Thymus (tissue), 11 donors: ENCODE measurements around the gene GALR2. TPM values are rescaled to one million over a fixed set of nuclear protein-coding genes. Genes with fewer than 3 reads are reported as not detected.
"Not testable (repeated sequence)": the region's sequence is repeated elsewhere in the genome, so short reads cannot be mapped to it uniquely, and the experiment has no call there.

Experiments
- DNase-seq, 9 donors: peaks; one replicate each; pipeline ENCODE4 v3.0.0-alpha.2; 2013; ENCODE audit warnings: low spot score in 9 of 9, low read depth in 6 of 9, missing footprints in 1 of 9
- H3K27ac ChIP-seq, 2 donors: one replicate each; pipeline ENCODE4 v1.5.1; 2013; ENCODE audit warnings: control low read depth in 1 of 2, low read depth in 1 of 2, low read length in 1 of 2, mild to moderate bottlenecking in 1 of 2, moderate library complexity in 1 of 2
- H3K27me3 ChIP-seq, 2 donors: one replicate each; pipeline ENCODE4 v1.5.1; 2013; ENCODE audit warnings: low read length in 1 of 2; ENCODE audit not compliant: control insufficient read depth in 2 of 2, insufficient read depth in 1 of 2
- H3K36me3 ChIP-seq, 2 donors: one replicate each; pipeline ENCODE4 v1.5.1; 2013; ENCODE audit warnings: low read length in 1 of 2, mild to moderate bottlenecking in 1 of 2, moderate library complexity in 1 of 2; ENCODE audit not compliant: control insufficient read depth in 2 of 2, insufficient read depth in 2 of 2
- H3K4me1 ChIP-seq, 2 donors: one replicate each; pipeline ENCODE4 v1.5.1; 2013; ENCODE audit warnings: low read length in 2 of 2; ENCODE audit not compliant: control insufficient read depth in 2 of 2, insufficient read depth in 2 of 2
- H3K4me3 ChIP-seq, 2 donors: one replicate each; pipeline ENCODE4 v1.5.1; 2013; ENCODE audit warnings: low read length in 2 of 2, control low read depth in 1 of 2, mild to moderate bottlenecking in 1 of 2
- H3K9me3 ChIP-seq, 2 donors: one replicate each; pipeline ENCODE4 v1.5.1; 2013; ENCODE audit warnings: low read length in 1 of 2, mild to moderate bottlenecking in 1 of 2; ENCODE audit not compliant: control insufficient read depth in 2 of 2, insufficient read depth in 1 of 2
- WGBS: extraction: QIAGEN DNeasy Blood & Tissue Kit; methylation state at CpG from one replicate; pipeline ENCODE4 v1.1.7; 2013; 5-methylcytosine and 5-hydroxymethylcytosine counted together
- polyA plus RNA-seq: library from polyadenylated mRNA; stranded (reverse); fragments of 200-250 nt; gene quantifications from one replicate; pipeline ENCODE4 v1.2.3, GENCODE V29; 2013
- total RNA-seq: library from RNA; stranded (reverse); fragments of 120-200 nt; gene quantifications from one replicate; pipeline ENCODE4 v1.2.4, GENCODE V29; 2013
- donor health status: healthy.

The GALR2 gene
- total and polyA plus RNA-seq, 2 donors: 0.09 TPM

DNA sequence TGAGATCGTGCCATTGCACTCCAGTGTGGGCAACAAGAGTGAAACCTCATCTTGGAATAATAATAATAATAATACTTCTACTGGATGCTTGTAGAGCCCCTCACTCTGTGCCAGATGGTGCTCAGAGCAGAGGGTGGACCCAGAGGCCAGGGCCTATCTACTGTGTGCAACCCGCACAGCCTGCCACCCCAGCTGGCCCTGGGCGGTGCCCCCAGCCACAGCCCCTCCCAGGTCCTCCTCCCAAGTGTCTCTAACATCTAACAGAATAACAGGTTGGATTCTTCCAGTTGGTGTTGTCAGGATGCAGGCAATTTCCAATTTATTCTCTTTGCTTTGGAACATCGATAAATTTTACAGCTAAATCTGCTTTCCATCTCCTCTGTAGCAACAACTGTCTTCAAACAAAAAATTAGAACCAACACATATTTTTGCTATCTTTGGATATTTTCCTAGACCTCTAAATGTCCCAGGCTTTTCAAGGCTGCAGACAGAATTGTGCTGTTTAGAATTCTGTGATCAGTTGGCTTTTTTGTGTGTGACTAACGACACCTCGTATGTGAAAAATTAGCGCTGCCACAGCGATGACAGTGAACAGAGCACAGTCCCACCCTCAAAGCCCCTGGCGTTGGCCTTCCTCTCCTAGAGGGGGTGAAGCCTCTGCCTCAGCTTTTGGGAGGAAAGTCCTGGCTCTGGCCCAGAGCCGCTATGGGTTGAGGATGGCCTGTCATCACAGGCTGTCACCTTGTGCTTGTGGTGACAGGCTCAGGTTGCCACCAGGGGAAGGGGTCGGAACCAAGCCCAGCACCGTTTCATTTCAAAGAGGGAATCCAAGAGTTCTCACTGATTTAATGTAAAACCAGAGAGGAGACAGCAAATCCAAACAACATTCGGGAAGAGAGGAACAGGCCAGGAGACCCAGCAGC lies 39.9 kb upstream of the GALR2 start:
- Histone ChIP-seq H3K36me3 (peaks cover 20 to 23% of the 10 kb centered on the region in 2 donors), H3K4me1 (peaks cover 2 to 8% of the 10 kb centered on the region in 2 donors), H3K4me3 (no peak overlapping the region), H3K27ac (no peak overlapping the region), H3K27me3 (no peaks in the 10 kb centered on the region), H3K9me3 (peaks cover 0 to 10% of the 10 kb centered on the region in 2 donors)
- DNase-seq: no peak
- WGBS: 94% methylated on average over 13 of the region's 13 CpGs

DNA sequence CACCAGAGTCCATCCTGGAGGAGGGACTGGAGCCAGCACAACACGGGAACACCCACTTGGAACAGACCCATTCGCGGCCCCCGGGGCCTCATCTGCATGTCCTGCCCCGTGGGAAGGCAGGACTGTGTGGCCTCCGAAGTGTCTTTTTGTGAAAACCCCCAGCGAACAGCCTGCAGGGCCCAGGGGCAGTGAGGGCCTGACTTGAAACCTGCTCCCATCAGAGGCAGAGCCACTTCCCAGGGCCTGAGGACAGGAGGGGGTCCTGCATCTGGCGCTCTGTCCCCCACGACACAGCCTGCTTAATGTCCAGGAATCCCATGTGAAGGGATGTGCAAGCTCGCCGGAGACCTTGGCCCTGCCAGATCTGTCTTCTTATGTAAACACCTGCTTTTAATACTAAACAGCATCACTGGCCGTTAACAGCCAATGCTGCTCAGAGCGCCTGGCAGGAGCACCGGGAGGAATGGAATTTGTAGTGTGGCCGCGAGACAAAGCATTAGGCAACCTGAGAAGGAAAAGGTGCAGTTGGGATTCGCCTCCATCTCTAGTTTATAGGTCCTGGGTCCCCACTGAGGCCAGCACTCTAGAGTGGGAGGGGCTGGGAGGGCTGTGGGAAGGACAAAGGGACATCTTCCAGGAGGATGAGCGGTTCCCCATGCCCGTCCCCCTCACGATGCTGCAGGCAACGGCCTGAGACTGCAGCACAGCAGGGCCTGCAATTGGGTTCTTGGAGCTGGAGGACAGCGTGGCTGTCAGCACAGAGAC lies 37.9 kb upstream of the GALR2 start:
- H3K9me3 ChIP-seq: peaks cover 0 to 10% of the 10 kb centered on the region in 2 donors

DNA sequence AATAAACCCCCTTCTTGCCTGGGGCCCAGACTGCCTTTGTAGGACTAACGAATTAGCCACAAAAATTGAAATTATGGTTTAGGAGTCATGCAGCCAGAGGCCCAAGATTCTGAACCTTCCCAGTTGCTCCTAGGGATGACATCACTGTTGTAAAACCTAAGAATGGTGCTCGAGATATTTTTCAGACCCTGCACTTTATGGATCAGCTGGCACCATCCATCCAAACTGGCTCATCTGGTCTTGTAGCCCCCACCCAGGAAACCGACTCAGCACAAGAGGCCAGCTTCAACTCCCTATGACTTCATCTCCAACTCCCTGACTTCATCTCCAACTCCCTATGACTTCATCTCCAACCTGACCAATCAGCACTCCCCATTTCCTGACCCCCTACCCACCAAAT lies 36.5 kb upstream of the GALR2 start:
- H3K4me1 ChIP-seq: peaks cover 0 to 3% of the 10 kb centered on the region in 2 donors
- no peaks in the 10 kb centered on the region for H3K27me3 ChIP-seq
- H3K4me3 ChIP-seq: no peak overlapping the region
- peaks cover 47 to 54% of the 10 kb centered on the region in 2 donors for H3K36me3 ChIP-seq
- H3K9me3 ChIP-seq: peaks cover 0 to 4% of the 10 kb centered on the region in 2 donors
- H3K27ac ChIP-seq: no peak overlapping the region
- 97% methylated on average over 3 of the region's 3 CpGs for WGBS
- DNase-seq: no peak

More for the DNA sequence above, 37.9 kb upstream of the GALR2 start:
- Histone ChIP-seq H3K4me1 (peaks cover 0 to 3% of the 10 kb centered on the region in 2 donors), H3K4me3 (no peak overlapping the region), H3K27me3 (no peaks in the 10 kb centered on the region), H3K27ac (no peak overlapping the region), H3K36me3 (peaks cover 40 to 43% of the 10 kb centered on the region in 2 donors)
- WGBS: 95% methylated on average over 22 of the region's 22 CpGs
- DNase-seq: no peak

DNA sequence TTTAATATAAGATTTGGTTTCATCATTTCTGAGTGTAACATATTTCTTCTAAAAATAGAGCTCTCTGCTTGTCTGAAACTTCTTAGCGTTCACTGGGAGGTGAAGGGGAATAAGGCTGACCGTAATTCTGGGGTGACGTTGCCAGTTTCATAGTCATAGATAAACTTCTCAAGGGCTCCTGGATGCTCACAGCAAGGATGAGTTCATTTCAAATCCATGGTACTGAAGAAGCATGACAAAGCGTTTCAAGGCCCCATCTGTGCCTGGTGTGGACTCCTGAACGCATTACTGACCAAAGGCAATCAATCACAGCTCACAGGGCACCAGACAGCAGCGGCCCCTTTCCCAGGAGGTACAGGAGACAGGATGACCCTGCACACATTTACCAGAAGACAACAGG lies 35.5 kb upstream of the GALR2 start:
- no peak for DNase-seq
- Histone ChIP-seq H3K27me3 (no peaks in the 10 kb centered on the region), H3K36me3 (peaks cover 58 to 64% of the 10 kb centered on the region in 2 donors), H3K9me3 (no peaks in the 10 kb centered on the region), H3K27ac (no peak overlapping the region), H3K4me1 (peaks cover 0 to 3% of the 10 kb centered on the region in 2 donors), H3K4me3 (no peak overlapping the region)
- 95% methylated on average over 6 of the region's 6 CpGs for WGBS

DNA sequence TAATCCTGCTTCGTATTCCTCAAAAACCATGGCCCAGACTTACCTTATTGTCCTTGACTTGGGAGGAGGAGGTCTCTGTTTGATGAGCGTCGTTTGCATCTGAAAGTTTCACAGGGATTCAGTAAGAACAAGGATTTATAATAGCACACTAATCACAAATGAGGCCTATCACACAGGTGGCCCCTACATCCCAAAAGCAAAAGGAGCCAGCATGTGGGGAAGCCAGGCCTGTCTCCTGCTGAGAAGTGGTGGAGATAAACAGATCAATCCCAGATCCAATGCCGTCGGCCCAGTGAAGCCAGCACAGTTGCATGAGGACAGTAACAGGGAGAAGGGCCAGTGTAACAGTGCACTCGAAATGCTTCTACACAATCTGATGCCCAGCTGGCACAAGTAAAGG lies 34.2 kb upstream of the GALR2 start:
- Histone ChIP-seq H3K9me3 (no peaks in the 10 kb centered on the region), H3K4me1 (no peaks in the 10 kb centered on the region), H3K27ac (no peak overlapping the region), H3K4me3 (no peak overlapping the region), H3K36me3 (peaks cover 70 to 77% of the 10 kb centered on the region in 2 donors), H3K27me3 (no peaks in the 10 kb centered on the region)
- 94% methylated on average over 6 of the region's 6 CpGs for WGBS
- DNase-seq: no peak

DNA sequence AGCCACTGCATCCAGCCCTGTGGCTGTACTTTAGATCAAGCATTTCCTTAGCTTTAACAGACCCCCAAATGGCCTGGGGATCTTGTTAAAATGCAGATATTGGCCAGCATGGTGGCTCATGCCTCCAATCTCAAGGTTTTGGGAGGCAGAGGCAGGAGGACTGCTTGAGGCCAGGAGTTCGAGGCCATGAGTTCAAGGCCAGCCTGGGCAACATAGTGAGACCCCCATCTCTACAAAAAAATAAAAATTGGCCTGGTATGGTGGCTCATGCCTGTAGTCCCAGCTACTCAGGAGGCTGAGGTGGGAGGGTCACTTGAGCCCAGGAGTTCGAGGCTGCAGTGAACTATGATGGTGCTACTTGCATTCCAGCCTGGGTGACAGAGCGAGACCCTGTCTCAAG lies 31.7 kb upstream of the GALR2 start:
- H3K36me3 ChIP-seq: peaks cover 88 to 91% of the 10 kb centered on the region in 2 donors
- not testable (repeated sequence) for H3K4me1 ChIP-seq, H3K27me3 ChIP-seq, H3K9me3 ChIP-seq, H3K4me3 ChIP-seq, DNase-seq, H3K27ac ChIP-seq
- 98% methylated on average over 3 of the region's 3 CpGs for WGBS

DNA sequence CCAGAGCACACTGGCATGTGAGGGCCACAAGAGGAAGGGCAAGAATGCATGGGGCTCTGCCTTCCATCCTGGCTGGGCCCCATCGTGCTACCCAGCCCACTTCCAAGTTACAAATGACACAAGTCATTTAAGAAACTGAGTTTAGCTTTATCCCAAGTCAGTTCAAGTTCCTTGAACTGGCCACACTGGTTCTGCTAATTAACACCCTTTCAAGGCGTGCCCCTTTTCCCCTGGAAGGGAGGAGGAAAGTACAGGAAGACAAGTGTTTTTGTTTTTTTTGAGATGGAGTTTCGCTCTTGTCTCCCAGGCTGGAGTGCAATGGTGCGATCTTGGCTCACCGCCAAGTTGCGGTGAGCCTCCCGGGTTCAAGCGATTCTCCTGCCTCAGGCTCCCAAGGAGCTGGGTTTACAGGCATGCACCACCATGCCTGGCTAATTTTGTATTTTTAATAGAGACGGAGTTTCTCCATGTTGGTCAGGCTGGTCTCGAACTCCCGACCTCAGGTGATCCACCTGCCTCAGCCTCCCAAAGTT lies 30.0 kb upstream of the GALR2 start:
- H3K27me3 ChIP-seq, H3K4me1 ChIP-seq, H3K4me3 ChIP-seq, H3K9me3 ChIP-seq, H3K27ac ChIP-seq, DNase-seq: not testable (repeated sequence)
- WGBS: 98% methylated on average over 11 of the region's 11 CpGs
- H3K36me3 ChIP-seq: peaks cover 92 to 94% of the 10 kb centered on the region in 2 donors

DNA sequence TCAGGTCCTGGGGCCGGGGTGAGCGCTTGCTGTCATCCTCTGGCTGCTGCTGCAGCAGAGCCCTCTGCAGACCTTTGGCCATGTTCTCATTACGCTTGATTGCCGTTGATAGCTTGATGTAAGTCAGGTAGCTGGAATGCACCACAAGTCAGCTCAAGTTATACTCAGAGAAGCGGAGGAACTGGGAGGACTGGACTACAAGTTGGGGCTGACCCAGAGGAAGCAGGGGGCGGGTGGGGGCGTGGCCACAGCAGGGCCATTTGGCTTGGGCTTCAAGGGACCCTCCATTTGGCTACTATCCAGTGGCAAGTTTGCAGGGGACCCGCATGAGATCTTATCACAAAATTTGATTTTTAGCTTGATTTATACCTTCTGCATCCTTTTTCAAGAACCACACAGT lies 28.5 kb upstream of the GALR2 start:
- Histone ChIP-seq H3K27ac (no peak overlapping the region), H3K27me3 (no peaks in the 10 kb centered on the region), H3K9me3 (no peaks in the 10 kb centered on the region), H3K4me1 (no peaks in the 10 kb centered on the region), H3K4me3 (no peak overlapping the region), H3K36me3 (peaks cover 90 to 94% of the 10 kb centered on the region in 2 donors)
- 94% methylated on average over 8 of the region's 8 CpGs for WGBS
- no peak for DNase-seq
